Measurements from ENCODE around the gene MBNL1.
A peak's percentile ranks its signal among the peaks of the same experiment; 100 is the strongest.
"Not testable (repeated sequence)": the region's sequence is repeated elsewhere in the genome, so short reads cannot be mapped to it uniquely, and the experiment has no call there.

Gene MBNL1

DNA sequence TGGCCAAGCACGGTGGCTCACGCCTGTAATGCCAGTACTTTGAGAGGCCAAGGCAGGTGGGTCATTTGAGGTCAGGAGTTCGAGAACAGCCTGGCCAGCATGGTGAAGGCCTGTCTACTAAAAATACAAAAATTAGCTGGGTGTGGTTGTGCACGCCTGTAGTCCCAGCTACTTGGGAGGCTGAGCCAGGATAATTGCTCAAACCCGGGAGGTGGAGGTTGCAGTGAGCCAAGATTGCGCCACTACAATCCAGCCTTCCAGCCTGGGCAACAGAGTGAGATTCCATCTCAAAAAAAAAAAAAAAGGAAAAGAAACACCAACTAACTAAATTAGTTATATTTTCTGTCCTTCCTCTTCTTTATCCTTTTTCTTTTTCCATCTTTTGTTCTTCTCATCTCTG, 68.6 kb downstream of the MBNL1 start:
- not testable (repeated sequence) for H2BK120ac ChIP-seq (ENCODE audit: insufficient read depth, low read length, poor library complexity); H2AK5ac ChIP-seq (ENCODE audit: low read length); H3K79me1 ChIP-seq (ENCODE audit: low read length); H3K36me3 ChIP-seq (ENCODE audit: control insufficient read depth in 1 of 2, insufficient read depth in 2 of 2, low read length in 2 of 2); H3K14ac ChIP-seq (ENCODE audit: low read length); H3K27me3 ChIP-seq (ENCODE audit: insufficient read depth, low read length); H3K4ac ChIP-seq (ENCODE audit: low read depth, low read length); H4K91ac ChIP-seq (ENCODE audit: low read depth, low read length); H3K23ac ChIP-seq (ENCODE audit: low read length); H4K8ac ChIP-seq (ENCODE audit: low read depth, low read length); H3K18ac ChIP-seq (ENCODE audit: low read length); H4K12ac ChIP-seq (ENCODE audit: low read depth, low read length); H3K79me2 ChIP-seq (ENCODE audit: control insufficient read depth, insufficient read depth, low read length, poor library complexity); H3K4me2 ChIP-seq (ENCODE audit: low read length); H3K4me1 ChIP-seq (ENCODE audit: control insufficient read depth in 1 of 2, insufficient read depth in 2 of 2, low read length in 2 of 2); H2AFZ ChIP-seq (ENCODE audit: insufficient read depth, low read length, poor library complexity); H3K9me3 ChIP-seq (ENCODE audit: insufficient read depth, low read depth, low read length); H3K4me3 ChIP-seq (ENCODE audit: low read depth, low read length); H2BK5ac ChIP-seq (ENCODE audit: low read depth, low read length, poor library complexity); H3K9ac ChIP-seq (ENCODE audit: low read length); H3K27ac ChIP-seq (ENCODE audit: low read depth, low read length); H2BK12ac ChIP-seq (ENCODE audit: low read length)
- DNase-seq = peak; percentile 41 to 64
- no CpG with 5 or more reads among the region's 6 CpGs for WGBS (ENCODE audit: extremely low coverage, insufficient coverage, insufficient read length)

DNA sequence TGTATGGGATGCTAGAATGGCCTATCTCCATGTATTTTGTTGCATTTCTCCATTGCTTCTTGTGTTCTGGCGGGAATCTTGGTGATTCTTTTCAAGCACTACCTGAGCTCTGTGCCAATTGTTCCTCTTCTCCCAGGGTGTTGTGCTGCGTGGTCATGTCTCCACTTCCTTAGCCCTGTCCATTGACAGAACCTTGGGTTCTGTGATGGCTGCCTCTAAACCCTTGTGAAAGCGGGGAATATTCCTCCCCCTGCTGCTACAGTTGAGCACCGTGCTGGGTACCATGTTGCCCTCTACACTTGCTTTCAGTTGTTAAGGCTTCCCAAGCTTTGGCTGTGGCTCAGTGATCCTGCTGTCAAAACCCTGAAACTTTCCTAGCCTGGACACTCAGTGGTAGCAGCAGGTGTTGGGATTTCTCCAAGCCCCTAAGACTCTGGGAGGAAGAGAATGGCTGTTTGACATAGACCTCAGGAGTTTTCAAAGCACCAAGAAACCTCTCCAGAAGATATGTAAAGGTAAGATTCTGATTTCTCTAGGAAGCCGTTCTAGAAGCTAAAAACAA, 69.5 kb downstream of the MBNL1 start:
- no peak overlapping the region for H2BK120ac ChIP-seq (ENCODE audit: insufficient read depth, low read length, poor library complexity)
- peaks cover 2% of the 10 kb centered on the region in 2 experiments for H3K4me1 ChIP-seq (ENCODE audit: control insufficient read depth in 1 of 2, insufficient read depth in 2 of 2, low read length in 2 of 2)
- no peak overlapping the region for H4K12ac ChIP-seq (ENCODE audit: low read depth, low read length)
- no peak overlapping the region for H4K91ac ChIP-seq (ENCODE audit: low read depth, low read length)
- H4K8ac ChIP-seq (ENCODE audit: low read depth, low read length) = no peak overlapping the region
- H3K18ac ChIP-seq (ENCODE audit: low read length) = peak overlapping the region; percentile 29
- no peak overlapping the region for H3K23ac ChIP-seq (ENCODE audit: low read length)
- H3K4me3 ChIP-seq (ENCODE audit: low read depth, low read length) = no peak overlapping the region
- no peak overlapping the region for H3K27ac ChIP-seq (ENCODE audit: low read depth, low read length)
- H3K4ac ChIP-seq (ENCODE audit: low read depth, low read length) = peak overlapping the region; percentile 27
- H3K36me3 ChIP-seq (ENCODE audit: control insufficient read depth in 1 of 2, insufficient read depth in 2 of 2, low read length in 2 of 2) = no peaks in the 10 kb centered on the region
- no peak overlapping the region for H3K4me2 ChIP-seq (ENCODE audit: low read length)
- no peak overlapping the region for H2AFZ ChIP-seq (ENCODE audit: insufficient read depth, low read length, poor library complexity)
- no peaks in the 10 kb centered on the region for H3K9me3 ChIP-seq (ENCODE audit: insufficient read depth, low read depth, low read length)
- no peaks in the 10 kb centered on the region for H3K27me3 ChIP-seq (ENCODE audit: insufficient read depth, low read length)
- H2AK5ac ChIP-seq (ENCODE audit: low read length) = no peak overlapping the region
- no peaks in the 10 kb centered on the region for H3K79me2 ChIP-seq (ENCODE audit: control insufficient read depth, insufficient read depth, low read length, poor library complexity)
- H3K79me1 ChIP-seq (ENCODE audit: low read length) = no peaks in the 10 kb centered on the region
- no CpG with 5 or more reads among the region's 5 CpGs for WGBS (ENCODE audit: extremely low coverage, insufficient coverage, insufficient read length)
- H2BK5ac ChIP-seq (ENCODE audit: low read depth, low read length, poor library complexity) = no peak overlapping the region
- H2BK12ac ChIP-seq (ENCODE audit: low read length) = peak overlapping the region; percentile 68
- H3K14ac ChIP-seq (ENCODE audit: low read length) = no peak overlapping the region
- H3K9ac ChIP-seq (ENCODE audit: low read length) = no peak overlapping the region
- DNase-seq = no peak

DNA sequence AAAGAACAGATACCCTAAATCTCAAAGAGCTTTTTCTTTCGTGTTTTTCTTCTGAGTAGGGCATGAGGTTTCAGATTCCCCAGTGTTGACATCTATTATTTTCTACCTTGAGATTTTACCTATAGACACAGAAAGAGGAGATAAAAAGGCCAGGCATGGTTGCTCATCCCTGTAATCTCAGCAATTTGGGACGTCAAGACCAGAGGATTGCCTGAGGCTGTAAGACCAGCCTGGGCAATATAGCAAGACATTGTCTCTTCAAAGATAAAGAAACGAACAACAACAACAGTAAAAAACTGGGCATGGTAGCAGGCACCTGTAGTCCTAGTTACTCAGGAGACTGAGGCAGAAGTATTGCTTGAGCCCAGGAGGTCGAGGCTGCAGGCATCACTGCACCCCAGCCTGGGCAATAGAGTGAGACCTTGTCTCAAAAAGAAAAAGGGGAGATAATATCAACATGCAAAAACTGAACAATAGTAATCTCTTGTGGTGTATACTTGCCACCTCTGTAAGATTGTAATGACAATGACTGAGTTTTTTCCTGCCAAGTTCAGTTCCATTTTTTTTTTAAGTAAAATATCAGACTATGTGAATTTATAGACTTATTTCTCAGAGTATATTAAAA, 71.3 kb downstream of the MBNL1 start:
- Histone ChIP-seq H3K14ac (ENCODE audit: low read length) (no peak overlapping the region), H3K27ac (ENCODE audit: low read depth, low read length) (no peak overlapping the region), H3K9ac (ENCODE audit: low read length) (no peak overlapping the region), H2BK120ac (ENCODE audit: insufficient read depth, low read length, poor library complexity) (no peak overlapping the region), H4K8ac (ENCODE audit: low read depth, low read length) (no peak overlapping the region), H3K4me3 (ENCODE audit: low read depth, low read length) (no peak overlapping the region), H3K4me2 (ENCODE audit: low read length) (no peak overlapping the region), H3K18ac (ENCODE audit: low read length) (no peak overlapping the region), H3K36me3 (ENCODE audit: control insufficient read depth in 1 of 2, insufficient read depth in 2 of 2, low read length in 2 of 2) (no peaks in the 10 kb centered on the region), H3K23ac (ENCODE audit: low read length) (no peak overlapping the region), H3K79me1 (ENCODE audit: low read length) (no peaks in the 10 kb centered on the region), H3K4ac (ENCODE audit: low read depth, low read length) (no peak overlapping the region), H3K4me1 (ENCODE audit: control insufficient read depth in 1 of 2, insufficient read depth in 2 of 2, low read length in 2 of 2) (peaks cover 2% of the 10 kb centered on the region in 2 experiments), H2AK5ac (ENCODE audit: low read length) (no peak overlapping the region), H3K9me3 (ENCODE audit: insufficient read depth, low read depth, low read length) (no peaks in the 10 kb centered on the region), H2BK5ac (ENCODE audit: low read depth, low read length, poor library complexity) (no peak overlapping the region), H3K79me2 (ENCODE audit: control insufficient read depth, insufficient read depth, low read length, poor library complexity) (no peaks in the 10 kb centered on the region), H3K27me3 (ENCODE audit: insufficient read depth, low read length) (no peaks in the 10 kb centered on the region), H2AFZ (ENCODE audit: insufficient read depth, low read length, poor library complexity) (no peak overlapping the region), H4K12ac (ENCODE audit: low read depth, low read length) (no peak overlapping the region), H2BK12ac (ENCODE audit: low read length) (no peak overlapping the region), H4K91ac (ENCODE audit: low read depth, low read length) (no peak overlapping the region)
- DNase-seq = peak; percentile 43 to 85
- WGBS (ENCODE audit: extremely low coverage, insufficient coverage, insufficient read length) = no CpG with 5 or more reads among the region's 4 CpGs

DNA sequence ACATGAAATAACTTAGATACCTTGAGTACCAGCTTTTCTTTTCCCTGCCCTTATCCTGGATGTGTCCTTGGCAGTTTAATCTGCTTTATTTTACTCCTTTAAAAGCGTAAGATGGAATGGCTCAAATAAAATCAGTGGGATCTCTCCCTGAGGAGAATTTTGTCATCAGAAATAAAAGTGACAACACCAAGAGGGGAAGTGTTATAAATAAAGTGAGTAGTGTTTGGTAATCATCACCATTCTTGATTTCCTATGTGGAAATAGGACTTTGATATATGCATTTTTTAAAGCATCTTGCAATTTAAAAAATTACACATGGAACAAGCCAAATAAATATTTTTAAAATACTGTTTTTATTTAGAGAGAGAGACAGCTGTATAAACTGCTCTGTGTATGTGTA, 76.5 kb downstream of the MBNL1 start:
- Histone ChIP-seq H3K9ac (ENCODE audit: low read length) (no peak overlapping the region), H2BK12ac (ENCODE audit: low read length) (no peak overlapping the region), H3K4me1 (ENCODE audit: control insufficient read depth in 1 of 2, insufficient read depth in 2 of 2, low read length in 2 of 2) (no peaks in the 10 kb centered on the region), H3K79me1 (ENCODE audit: low read length) (no peaks in the 10 kb centered on the region), H3K27ac (ENCODE audit: low read depth, low read length) (no peak overlapping the region), H3K9me3 (ENCODE audit: insufficient read depth, low read depth, low read length) (no peaks in the 10 kb centered on the region), H3K27me3 (ENCODE audit: insufficient read depth, low read length) (no peaks in the 10 kb centered on the region), H3K4me2 (ENCODE audit: low read length) (no peak overlapping the region), H4K91ac (ENCODE audit: low read depth, low read length) (no peak overlapping the region), H2BK5ac (ENCODE audit: low read depth, low read length, poor library complexity) (no peak overlapping the region), H3K14ac (ENCODE audit: low read length) (no peak overlapping the region), H4K12ac (ENCODE audit: low read depth, low read length) (no peak overlapping the region), H2AFZ (ENCODE audit: insufficient read depth, low read length, poor library complexity) (no peak overlapping the region), H2AK5ac (ENCODE audit: low read length) (no peak overlapping the region), H3K18ac (ENCODE audit: low read length) (no peak overlapping the region), H3K36me3 (ENCODE audit: control insufficient read depth in 1 of 2, insufficient read depth in 2 of 2, low read length in 2 of 2) (no peaks in the 10 kb centered on the region), H2BK120ac (ENCODE audit: insufficient read depth, low read length, poor library complexity) (no peak overlapping the region), H3K79me2 (ENCODE audit: control insufficient read depth, insufficient read depth, low read length, poor library complexity) (no peaks in the 10 kb centered on the region), H3K23ac (ENCODE audit: low read length) (no peak overlapping the region), H3K4ac (ENCODE audit: low read depth, low read length) (no peak overlapping the region), H3K4me3 (ENCODE audit: low read depth, low read length) (no peak overlapping the region), H4K8ac (ENCODE audit: low read depth, low read length) (no peak overlapping the region)
- no CpG with 5 or more reads among the region's 1 CpG for WGBS (ENCODE audit: extremely low coverage, insufficient coverage, insufficient read length)
- DNase-seq = no peak

Measured in trophoblast cell (in vitro differentiated cells and primary cell).